Memory B cell (primary cell): Measurements from ENCODE around the gene PCNX3.

Experiments
- ATAC-seq: fragments of 150-1000 bp; cut with Tn5 transposase; 2 replicates; pipeline ENCODE4 v1.10.0; 2021; ENCODE audit warnings: low read depth, mild to moderate bottlenecking, moderate library complexity
- DNase-seq, 2 donors: peaks; one replicate each; pipeline ENCODE4 v3.0.0; 2022; ENCODE audit warnings: low spot score in 2 of 2
- H3K27ac Mint-ChIP-seq: one replicate; pipeline ENCODE4 v1.8.0; 2022; ENCODE audit warnings: mild to moderate bottlenecking, moderate library complexity, mixed read lengths
- H3K27me3 Mint-ChIP-seq: one replicate; pipeline ENCODE4 v1.8.0; 2022; ENCODE audit warnings: mixed read lengths
- H3K36me3 Mint-ChIP-seq: one replicate; pipeline ENCODE4 v1.8.0; 2022; ENCODE audit warnings: mild to moderate bottlenecking, mixed read lengths
- H3K4me1 Mint-ChIP-seq: one replicate; pipeline ENCODE4 v1.8.0; 2022; ENCODE audit warnings: mixed read lengths
- H3K4me3 Mint-ChIP-seq: one replicate; pipeline ENCODE4 v1.8.0; 2022; ENCODE audit warnings: mild to moderate bottlenecking, moderate library complexity, mixed read lengths
- H3K9me3 Mint-ChIP-seq: one replicate; pipeline ENCODE4 v1.8.0; 2022; ENCODE audit warnings: mixed read lengths

Gene PCNX3

GRCh38 chr11:65615229-65615949 lies at the start of gene PCNX3:
Gene PCNX3, plus strand, starts transcription at chr11:65615776. Its CDS starts 536 bp downstream, at chr11:65616312.
- Mint-ChIP-seq H3K27ac (peak within 1 kb of the TSS; percentile 88), H3K4me3 (peak within 1 kb of the TSS; percentile 97), H3K36me3 (peaks cover 11% of the 10 kb centered on the region), H3K9me3 (no peaks in the 10 kb centered on the region), H3K27me3 (no peaks in the 10 kb centered on the region), H3K4me1 (peaks cover 33% of the 10 kb centered on the region)
- ATAC-seq (peak; percentile 82), DNase-seq (peak; percentile 95 to 99)

- no peak for DNase-seq
- peak; percentile 23 for ATAC-seq
- Mint-ChIP-seq H3K27me3 (no peaks in the 10 kb centered on the region), H3K4me3 (peak overlapping the region; percentile 99), H3K4me1 (peaks cover 43% of the 10 kb centered on the region), H3K9me3 (no peaks in the 10 kb centered on the region), H3K27ac (peak overlapping the region; percentile 94), H3K36me3 (peaks cover 6% of the 10 kb centered on the region)
These were observed 46.2 kb upstream of the PCNX3 start for GRCh38 chr11:65569164-65569972.

GRCh38 chr11:65569973-65570918 lies 45.3 kb upstream of the PCNX3 start, which contains the start of gene ZNRD2:
Gene ZNRD2, plus strand, starts transcription at chr11:65570477. Its CDS starts 15 bp downstream, at chr11:65570492.
- H3K4me1 Mint-ChIP-seq = peaks cover 48% of the 10 kb centered on the region
- H3K4me3 Mint-ChIP-seq = peak within 1 kb of the TSS; percentile 99
- H3K27ac Mint-ChIP-seq = peak within 1 kb of the TSS; percentile 94
- DNase-seq (peak; percentile 93 to 96), ATAC-seq (peak; percentile 73)
- H3K9me3 Mint-ChIP-seq = no peaks in the 10 kb centered on the region
- peaks cover 6% of the 10 kb centered on the region for H3K36me3 Mint-ChIP-seq
- H3K27me3 Mint-ChIP-seq = no peaks in the 10 kb centered on the region

- no peaks in the 10 kb centered on the region for H3K27me3 Mint-ChIP-seq
These were observed 44.2 kb upstream of the PCNX3 start for GRCh38 chr11:65571420-65571819.

GRCh38 chr11:65571940-65572339 lies 43.6 kb upstream of the PCNX3 start:
- Mint-ChIP-seq H3K36me3 (peaks cover 6% of the 10 kb centered on the region), H3K4me1 (peaks cover 49% of the 10 kb centered on the region), H3K27me3 (no peaks in the 10 kb centered on the region), H3K9me3 (no peaks in the 10 kb centered on the region), H3K4me3 (peak overlapping the region; percentile 99), H3K27ac (peak overlapping the region; percentile 98)
- DNase-seq = no peak
- ATAC-seq = no peak

More at GRCh38 chr11:65571420-65571819, 44.2 kb upstream of the PCNX3 start:
- Mint-ChIP-seq H3K27ac (peak overlapping the region; percentile 98), H3K4me3 (peak overlapping the region; percentile 99), H3K36me3 (peaks cover 6% of the 10 kb centered on the region), H3K9me3 (no peaks in the 10 kb centered on the region), H3K4me1 (peaks cover 44% of the 10 kb centered on the region)
- no peak for DNase-seq
- ATAC-seq = no peak

GRCh38 chr11:65572356-65573051 lies 43.1 kb upstream of the PCNX3 start, which contains the start of gene FAM89B:
Gene FAM89B, plus strand, starts transcription at chr11:65572538. Its CDS starts 132 bp downstream, at chr11:65572670.
- no peaks in the 10 kb centered on the region for H3K27me3 Mint-ChIP-seq
- ATAC-seq (peak; percentile 10), DNase-seq (peak; percentile 76 to 80)

GRCh38 chr11:65573391-65574079 lies 42.0 kb upstream of the PCNX3 start:
- H3K4me3 Mint-ChIP-seq = peak overlapping the region; percentile 93
- peaks cover 57% of the 10 kb centered on the region for H3K4me1 Mint-ChIP-seq
- H3K36me3 Mint-ChIP-seq = peaks cover 6% of the 10 kb centered on the region
- no peak for ATAC-seq
- H3K27me3 Mint-ChIP-seq = no peaks in the 10 kb centered on the region
- H3K27ac Mint-ChIP-seq = peak overlapping the region; percentile 98
- peak in 1 of 2 donors; percentile 40 for DNase-seq
- H3K9me3 Mint-ChIP-seq = no peaks in the 10 kb centered on the region

More at GRCh38 chr11:65572356-65573051, 43.1 kb upstream of the PCNX3 start, which contains the start of gene FAM89B:
- Mint-ChIP-seq H3K9me3 (no peaks in the 10 kb centered on the region), H3K4me3 (peak within 1 kb of the TSS; percentile 99), H3K4me1 (peaks cover 50% of the 10 kb centered on the region), H3K27ac (peak within 1 kb of the TSS; percentile 98), H3K36me3 (peaks cover 6% of the 10 kb centered on the region)

GRCh38 chr11:65574109-65574810 lies 41.3 kb upstream of the PCNX3 start:
- ATAC-seq (peak; percentile 26), DNase-seq (peak; percentile 83)
- Mint-ChIP-seq H3K4me3 (peak overlapping the region; percentile 93), H3K36me3 (peaks cover 8% of the 10 kb centered on the region), H3K9me3 (no peaks in the 10 kb centered on the region), H3K27me3 (no peaks in the 10 kb centered on the region), H3K4me1 (peaks cover 53% of the 10 kb centered on the region), H3K27ac (peak overlapping the region; percentile 98)

- peaks cover 15% of the 10 kb centered on the region for H3K36me3 Mint-ChIP-seq
- H3K4me3 Mint-ChIP-seq = peak overlapping the region; percentile 93
- no peaks in the 10 kb centered on the region for H3K9me3 Mint-ChIP-seq
- DNase-seq (peak in 1 of 2 donors; percentile 43), ATAC-seq (no peak)
- peak overlapping the region; percentile 98 for H3K27ac Mint-ChIP-seq
- H3K4me1 Mint-ChIP-seq = peaks cover 51% of the 10 kb centered on the region
- no peaks in the 10 kb centered on the region for H3K27me3 Mint-ChIP-seq
These were observed 40.6 kb upstream of the PCNX3 start for GRCh38 chr11:65574811-65575567.

- ATAC-seq = peak; percentile 15
- Mint-ChIP-seq H3K4me3 (peak within 1 kb of the TSS; percentile 93), H3K4me1 (peaks cover 49% of the 10 kb centered on the region), H3K36me3 (peaks cover 19% of the 10 kb centered on the region), H3K9me3 (no peaks in the 10 kb centered on the region), H3K27me3 (no peaks in the 10 kb centered on the region), H3K27ac (peak within 1 kb of the TSS; percentile 98)
- DNase-seq = peak in 1 of 2 donors; percentile 70
These were observed 39.9 kb upstream of the PCNX3 start, which contains the start of gene EHBP1L1 for GRCh38 chr11:65575568-65576231. Gene EHBP1L1, plus strand, starts transcription at chr11:65576053. Its CDS starts 250 bp downstream, at chr11:65576303.
